ENCODE measurements around the gene NDUFS6. TPM values are rescaled to one million over a fixed set of nuclear protein-coding genes. Genes with fewer than 3 reads are reported as not detected.

Gene NDUFS6
- total and polyA plus RNA-seq, 11 donors, result 55.9 to 311 (median 95.9) TPM

DNA sequence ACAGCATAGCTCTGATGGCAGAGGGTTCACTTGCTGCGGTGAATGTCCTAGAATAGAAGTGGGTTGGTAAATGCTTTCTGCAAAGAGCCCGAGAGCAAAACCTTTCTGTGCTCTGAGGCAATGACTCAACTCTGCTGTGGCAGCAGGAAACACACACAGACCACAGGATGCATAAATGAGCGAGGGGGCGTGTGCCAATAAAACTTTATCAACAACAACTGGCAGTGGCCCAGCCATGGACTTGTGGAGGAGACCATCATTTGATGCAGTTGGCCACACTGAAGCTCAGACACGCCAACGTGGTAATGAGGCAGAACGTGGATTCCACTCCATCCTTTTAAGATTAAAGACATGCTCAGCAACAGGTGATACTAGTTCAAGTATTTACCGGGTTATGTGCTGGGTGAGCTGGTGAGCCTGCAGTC, 8.4 kb upstream of the NDUFS6 start:
- peaks cover 0 to 20% (median 13%) of the 10 kb centered on the region in 9 donors for H3K36me3 ChIP-seq
- WGBS, 4 donors, result 62 to 75% (median 66%) methylated on average over 8 of the region's 8 CpGs
- H3K27ac ChIP-seq, result peak overlapping the region in 1 of 12 donors; percentile 76
- peak overlapping the region in 1 of 12 donors; percentile 33 for H3K4me3 ChIP-seq
- intact Hi-C loops (cut with DNase I), result loop anchor here in 1 of 10 donors (10.0 kb wide), 1 partner anchor 268 kb away; the partner anchor contains the start of gene LPCAT1
- H3K4me1 ChIP-seq, result peaks cover 0 to 29% (median 10%) of the 10 kb centered on the region in 12 donors
- H3K27me3 ChIP-seq, result no peaks in the 10 kb centered on the region
- no peak for ATAC-seq
- no peaks in the 10 kb centered on the region for H3K9me3 ChIP-seq
- TF ChIP-seq, protein P1, sequence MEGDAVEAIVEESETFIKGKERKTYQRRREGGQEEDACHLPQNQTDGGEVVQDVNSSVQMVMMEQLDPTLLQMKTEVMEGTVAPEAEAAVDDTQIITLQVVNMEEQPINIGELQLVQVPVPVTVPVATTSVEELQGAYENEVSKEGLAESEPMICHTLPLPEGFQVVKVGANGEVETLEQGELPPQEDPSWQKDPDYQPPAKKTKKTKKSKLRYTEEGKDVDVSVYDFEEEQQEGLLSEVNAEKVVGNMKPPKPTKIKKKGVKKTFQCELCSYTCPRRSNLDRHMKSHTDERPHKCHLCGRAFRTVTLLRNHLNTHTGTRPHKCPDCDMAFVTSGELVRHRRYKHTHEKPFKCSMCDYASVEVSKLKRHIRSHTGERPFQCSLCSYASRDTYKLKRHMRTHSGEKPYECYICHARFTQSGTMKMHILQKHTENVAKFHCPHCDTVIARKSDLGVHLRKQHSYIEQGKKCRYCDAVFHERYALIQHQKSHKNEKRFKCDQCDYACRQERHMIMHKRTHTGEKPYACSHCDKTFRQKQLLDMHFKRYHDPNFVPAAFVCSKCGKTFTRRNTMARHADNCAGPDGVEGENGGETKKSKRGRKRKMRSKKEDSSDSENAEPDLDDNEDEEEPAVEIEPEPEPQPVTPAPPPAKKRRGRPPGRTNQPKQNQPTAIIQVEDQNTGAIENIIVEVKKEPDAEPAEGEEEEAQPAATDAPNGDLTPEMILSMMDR (IDR thresholded peaks at IDR 0.05), result no peak
- no peak for TF ChIP-seq POLR2A (IDR thresholded peaks at IDR 0.05)
- no peak for DNase-seq

DNA sequence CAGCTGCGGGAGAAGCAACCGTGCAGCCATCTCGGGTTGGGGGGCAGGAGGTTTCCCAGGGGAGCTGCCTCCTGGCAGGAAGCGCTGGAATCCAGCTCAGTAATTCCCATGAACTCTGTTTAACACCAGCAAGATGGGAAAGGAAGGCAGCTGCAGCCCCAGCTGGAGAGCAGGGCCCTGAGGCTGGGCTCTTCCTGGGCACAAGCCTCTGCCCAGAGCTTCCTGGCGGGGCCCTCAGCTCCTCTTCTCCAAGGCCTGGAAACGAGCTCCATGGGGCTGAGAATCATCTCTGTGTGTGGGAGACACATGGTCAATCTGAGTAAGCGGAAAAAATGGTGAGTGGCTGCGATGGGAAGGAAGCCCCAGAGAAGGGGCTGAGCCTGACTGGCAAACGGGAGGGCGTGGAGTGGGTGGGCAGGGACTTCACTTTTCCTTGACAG, 7.9 kb upstream of the NDUFS6 start:
- no peaks in the 10 kb centered on the region for H3K27me3 ChIP-seq
- peak overlapping the region in 1 of 12 donors; percentile 33 for H3K4me3 ChIP-seq
- ATAC-seq, result no peak
- H3K36me3 ChIP-seq, result peaks cover 0 to 25% (median 18%) of the 10 kb centered on the region in 9 donors
- H3K9me3 ChIP-seq, result no peaks in the 10 kb centered on the region
- H3K27ac ChIP-seq, result peak overlapping the region in 2 of 12 donors; percentile 30 to 76
- DNase-seq, result no peak
- WGBS, 4 donors, result 56 to 71% (median 66%) methylated on average over 10 of the region's 10 CpGs
- intact Hi-C loops (cut with DNase I), result loop anchor here in 1 of 10 donors (10.0 kb wide), 1 partner anchor 269 kb away; the partner anchor contains the start of gene LPCAT1
- peaks cover 0 to 33% (median 12%) of the 10 kb centered on the region in 12 donors for H3K4me1 ChIP-seq
- TF ChIP-seq, protein P1 (IDR thresholded peaks at IDR 0.05), result no peak
- TF ChIP-seq POLR2A (IDR thresholded peaks at IDR 0.05), result no peak

DNA sequence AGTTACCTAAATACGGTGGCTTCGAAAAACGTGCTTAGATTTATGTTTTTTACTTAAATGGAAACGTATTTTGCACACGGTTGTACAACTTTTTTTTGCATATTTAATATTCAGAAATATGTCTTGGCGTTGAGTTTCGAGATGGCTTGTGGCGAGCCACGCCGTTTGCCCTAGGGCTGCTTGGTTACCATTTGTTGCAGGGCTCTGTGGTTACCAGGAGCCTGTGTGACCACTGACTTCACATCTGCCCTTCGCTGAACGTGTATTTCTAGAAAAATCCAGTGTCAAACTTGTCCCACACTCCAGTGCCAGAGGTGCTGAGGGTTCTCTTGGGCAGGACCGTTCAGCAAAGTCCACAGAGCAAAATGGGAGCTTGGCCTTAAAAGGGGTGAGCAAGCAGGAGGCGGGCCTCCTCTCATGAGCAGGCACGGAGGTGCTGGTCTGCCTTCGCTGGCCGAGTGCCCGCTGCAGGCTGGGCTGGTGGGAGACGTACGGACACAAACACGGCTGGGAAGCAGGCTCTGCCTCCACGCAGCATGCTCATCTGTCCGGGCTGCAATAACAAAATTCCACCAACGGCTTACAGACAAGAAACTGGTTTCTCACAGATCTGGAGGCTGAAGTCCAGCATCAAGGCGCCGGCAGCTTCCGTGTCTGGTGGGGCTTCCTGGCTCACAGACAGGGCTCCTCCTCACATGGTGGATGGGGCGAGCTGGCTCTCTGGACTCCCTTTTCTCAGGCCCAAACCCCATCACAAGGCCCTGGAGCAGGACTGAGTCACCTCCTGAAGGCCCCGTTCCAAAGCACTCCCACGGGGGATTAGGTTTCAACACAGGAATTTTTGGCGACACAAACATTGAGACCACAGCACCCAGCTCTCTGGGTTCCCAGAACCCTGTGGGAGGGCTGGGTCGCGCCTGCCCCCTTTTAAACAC, 7.0 kb upstream of the NDUFS6 start:
- H3K27ac ChIP-seq, result peak overlapping the region in 2 of 12 donors; percentile 56 to 76

More for the DNA sequence above, 7.0 kb upstream of the NDUFS6 start:
- TF ChIP-seq POLR2A (IDR thresholded peaks at IDR 0.05), result no peak
- TF ChIP-seq, protein P1 (IDR thresholded peaks at IDR 0.05), result no peak
- intact Hi-C loops (cut with DNase I), result loop anchor here in 1 of 10 donors (10.0 kb wide), 1 partner anchor 269 kb away; the partner anchor contains the start of gene LPCAT1
- H3K36me3 ChIP-seq, result peaks cover 0 to 29% (median 22%) of the 10 kb centered on the region in 9 donors
- ATAC-seq (no peak), DNase-seq (no peak)
- 86 to 88% (median 87%) methylated on average over 30 to 33 of the region's 33 CpGs for WGBS, 4 donors
- no peaks in the 10 kb centered on the region for H3K9me3 ChIP-seq
- H3K4me3 ChIP-seq, result peak overlapping the region in 1 of 12 donors; percentile 33
- H3K27me3 ChIP-seq, result no peaks in the 10 kb centered on the region
- H3K4me1 ChIP-seq, result peaks cover 0 to 42% (median 19%) of the 10 kb centered on the region in 12 donors

Data from heart left ventricle (tissue), 16 donors.